Inflammatory macrophage (primary cell): ENCODE results near the gene IRF8.
A peak's percentile ranks its signal among the peaks of the same experiment; 100 is the strongest.

Source experiments
- DNase-seq, 2 donors: peaks; one replicate each; pipeline ENCODE4 v3.0.0-alpha.2; 2020 to 2022

IRF8 gene

GRCh38 chr16:85913688-85914422 lies 14.9 kb downstream of the IRF8 start:
- peak; percentile 86 to 97 for DNase-seq

- no peak for DNase-seq
These were observed 15.4 kb downstream of the IRF8 start for GRCh38 chr16:85914423-85914794.

DNA sequence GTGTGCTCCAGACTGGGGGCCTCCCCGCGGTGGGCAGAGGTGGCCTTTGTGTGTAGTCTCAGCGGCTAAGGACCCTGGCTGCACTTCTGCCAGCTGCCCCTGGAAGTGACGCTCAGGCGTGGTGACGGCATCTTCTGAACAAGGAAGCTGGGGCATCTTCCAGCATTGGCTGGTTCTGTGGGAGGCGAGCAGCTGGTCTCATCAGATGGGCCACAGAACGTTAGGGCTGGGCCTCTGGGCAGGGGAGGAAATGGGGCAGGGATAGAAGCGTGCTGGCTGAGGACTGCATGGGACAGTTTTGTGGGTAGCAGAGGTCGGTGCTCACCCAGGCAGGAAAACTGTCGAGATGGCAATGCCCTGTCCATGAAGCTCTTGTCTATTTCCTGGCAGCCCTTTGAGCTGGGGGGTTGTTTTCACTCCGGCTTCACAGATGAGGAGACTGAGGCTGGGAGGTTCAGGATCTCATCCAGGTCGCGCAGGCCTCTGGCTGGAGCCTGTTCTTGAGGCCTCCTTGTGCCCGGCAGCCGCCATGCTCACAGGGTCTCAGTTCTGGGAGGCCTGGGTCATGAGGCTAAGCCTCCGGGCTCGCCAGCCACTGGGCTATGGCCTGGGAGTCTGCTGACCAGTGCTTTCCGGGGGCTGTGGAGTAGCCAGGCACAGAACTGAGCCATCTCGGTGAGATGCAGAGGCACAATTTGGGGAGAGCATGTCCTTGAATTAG lies 16.3 kb downstream of the IRF8 start:
- peak; percentile 70 to 90 for DNase-seq

- peak; percentile 93 to 94 for DNase-seq
These were observed 17.4 kb downstream of the IRF8 start for GRCh38 chr16:85916141-85916890.

DNA sequence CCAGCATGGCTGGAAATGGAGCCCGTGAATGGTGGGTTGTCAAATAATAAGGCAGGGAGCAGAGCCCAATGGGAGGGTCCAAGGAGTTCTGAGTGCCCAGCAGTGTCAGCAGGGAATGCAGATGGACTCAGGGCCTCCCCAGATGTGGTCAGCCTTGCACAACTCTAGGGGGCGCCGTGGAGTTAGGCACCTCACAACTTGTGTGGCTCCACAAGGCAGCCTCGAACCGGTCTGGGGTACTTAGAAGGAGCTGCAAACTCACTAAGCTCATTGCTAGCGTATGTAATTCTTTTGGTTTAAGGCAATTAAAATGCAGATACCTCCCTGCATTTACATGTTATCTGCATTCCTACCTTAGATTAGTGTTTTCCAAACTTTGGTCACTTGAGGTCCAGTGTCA lies 18.1 kb downstream of the IRF8 start:
- no peak for DNase-seq

DNA sequence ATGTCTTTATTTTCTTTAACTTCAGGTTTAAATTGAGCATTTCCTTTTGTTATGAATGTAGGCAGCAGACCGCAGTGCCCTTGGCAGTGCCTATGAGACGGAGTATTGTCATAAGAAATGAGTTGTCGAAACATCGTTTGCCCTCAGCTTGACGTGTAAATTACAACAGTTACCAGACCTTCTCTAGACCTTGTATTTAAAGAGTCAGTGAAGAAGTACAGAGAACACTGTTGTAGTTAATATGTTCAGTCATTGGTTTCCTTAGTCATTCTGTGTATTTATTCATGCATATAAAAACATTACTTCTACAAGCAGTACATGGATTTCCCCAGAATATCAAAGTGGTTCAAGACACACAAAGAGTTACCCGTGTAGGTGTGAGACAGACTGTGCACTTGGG lies 19.0 kb downstream of the IRF8 start:
- no peak for DNase-seq

DNA sequence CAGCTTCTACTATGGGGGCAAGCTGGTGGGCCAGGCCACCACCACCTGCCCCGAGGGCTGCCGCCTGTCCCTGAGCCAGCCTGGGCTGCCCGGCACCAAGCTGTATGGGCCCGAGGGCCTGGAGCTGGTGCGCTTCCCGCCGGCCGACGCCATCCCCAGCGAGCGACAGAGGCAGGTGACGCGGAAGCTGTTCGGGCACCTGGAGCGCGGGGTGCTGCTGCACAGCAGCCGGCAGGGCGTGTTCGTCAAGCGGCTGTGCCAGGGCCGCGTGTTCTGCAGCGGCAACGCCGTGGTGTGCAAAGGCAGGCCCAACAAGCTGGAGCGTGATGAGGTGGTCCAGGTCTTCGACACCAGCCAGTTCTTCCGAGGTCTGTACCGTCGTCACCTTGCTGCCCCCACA lies 19.5 kb downstream of the IRF8 start:
- DNase-seq, result no peak

DNA sequence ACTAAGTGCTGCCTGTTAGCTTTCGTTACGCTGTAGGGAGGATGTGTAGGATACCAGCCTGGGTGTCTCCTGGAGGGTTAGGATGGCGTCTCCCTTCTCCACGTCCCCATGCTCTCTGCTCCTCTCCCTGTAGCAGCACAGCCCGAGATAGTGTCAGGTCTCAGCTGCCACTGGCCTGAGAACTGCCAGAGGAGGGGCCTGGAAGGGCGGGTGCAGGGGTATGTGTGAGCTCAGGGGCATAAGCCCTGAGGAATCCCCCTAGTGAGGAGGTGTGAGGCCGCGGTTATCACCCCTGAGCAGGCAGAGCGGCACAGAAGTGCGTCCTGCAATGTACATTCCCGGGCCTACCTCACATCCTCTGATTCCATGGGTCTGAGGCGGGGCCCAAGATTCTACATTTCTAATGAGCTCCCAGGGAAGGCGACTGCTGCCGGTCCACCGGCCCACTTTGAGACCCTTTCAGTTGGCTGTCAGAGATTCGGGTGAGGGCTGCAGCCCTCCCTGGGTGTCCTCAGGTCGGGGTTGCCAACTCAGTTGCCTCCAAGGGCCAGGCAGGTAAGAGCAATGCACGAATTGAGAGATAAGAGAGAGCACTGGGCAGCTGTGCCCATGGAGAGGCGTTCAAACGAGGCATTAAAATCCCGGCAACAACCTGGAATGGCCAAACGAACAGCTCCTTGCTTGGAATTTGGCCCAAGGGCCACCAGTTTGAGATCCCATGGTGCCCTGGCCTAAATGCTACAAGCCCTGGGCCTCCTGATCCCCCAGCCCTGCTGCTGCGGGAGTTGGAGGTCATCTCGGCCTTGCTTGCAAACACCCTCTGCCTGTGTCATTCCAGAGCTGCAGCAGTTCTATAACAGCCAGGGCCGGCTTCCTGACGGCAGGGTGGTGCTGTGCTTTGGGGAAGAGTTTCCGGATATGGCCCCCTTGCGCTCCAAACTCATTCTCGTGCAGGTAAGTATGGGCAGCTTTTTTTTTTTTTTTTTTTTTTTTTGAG lies 20.6 kb downstream of the IRF8 start:
- DNase-seq, result no peak

GRCh38 chr16:85921026-85921425 lies 22.1 kb downstream of the IRF8 start:
- DNase-seq, result no peak

- DNase-seq, result peak; percentile 20 to 70
These were observed 24.4 kb downstream of the IRF8 start for GRCh38 chr16:85923153-85924021.

GRCh38 chr16:85924675-85925074 lies 25.7 kb downstream of the IRF8 start:
- DNase-seq, result peak; percentile 38 to 42

GRCh38 chr16:85926370-85926769 lies 27.4 kb downstream of the IRF8 start:
- no peak for DNase-seq

GRCh38 chr16:85927371-85927770 lies 28.4 kb downstream of the IRF8 start:
- no peak for DNase-seq

- no peak for DNase-seq
These were observed 29.0 kb downstream of the IRF8 start for GRCh38 chr16:85927959-85928358.

DNA sequence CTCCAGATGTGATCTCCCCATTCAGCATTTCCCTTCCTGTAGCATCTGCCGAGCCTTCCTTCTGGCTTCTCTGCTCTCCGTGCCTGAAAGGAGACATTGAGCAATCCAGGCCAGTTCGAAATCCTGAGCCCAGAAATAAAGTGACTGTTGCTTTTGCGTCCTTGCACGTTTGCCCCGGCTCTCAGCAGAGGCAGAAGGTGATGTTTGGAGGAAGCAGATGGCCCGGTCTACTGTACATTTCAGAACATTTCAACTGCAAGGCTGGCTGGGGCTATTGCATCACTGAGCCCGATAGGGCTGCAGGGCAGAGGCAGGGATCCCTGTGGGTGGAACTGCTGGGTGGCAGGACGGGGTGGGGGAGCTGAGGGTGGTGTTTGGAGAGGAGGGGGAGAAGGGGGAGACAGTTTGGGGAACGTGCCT lies 29.4 kb downstream of the IRF8 start:
- DNase-seq, result peak; percentile 69 to 70

- DNase-seq, result no peak
These were observed 30.3 kb downstream of the IRF8 start for GRCh38 chr16:85929259-85929721.

DNA sequence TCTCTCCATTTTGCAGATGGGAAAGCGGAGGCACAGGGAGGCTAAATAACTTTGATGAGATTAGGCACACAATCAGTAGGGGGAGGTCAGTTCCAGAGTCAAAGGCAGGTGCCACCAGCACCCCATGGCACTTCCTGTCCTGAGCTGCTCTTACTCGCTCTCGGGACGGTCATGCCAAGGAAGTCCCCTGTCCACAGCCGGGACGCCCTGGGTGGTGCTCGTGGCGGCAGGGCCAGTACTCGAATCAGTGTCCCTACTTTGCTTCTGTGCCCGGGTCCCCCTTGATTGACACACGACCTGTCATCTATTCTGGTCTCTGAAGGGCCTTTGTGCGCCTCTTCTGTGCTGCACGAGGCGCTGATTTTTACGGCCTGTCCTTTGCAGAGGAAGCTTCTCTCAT lies 31.3 kb downstream of the IRF8 start:
- no peak for DNase-seq

DNA sequence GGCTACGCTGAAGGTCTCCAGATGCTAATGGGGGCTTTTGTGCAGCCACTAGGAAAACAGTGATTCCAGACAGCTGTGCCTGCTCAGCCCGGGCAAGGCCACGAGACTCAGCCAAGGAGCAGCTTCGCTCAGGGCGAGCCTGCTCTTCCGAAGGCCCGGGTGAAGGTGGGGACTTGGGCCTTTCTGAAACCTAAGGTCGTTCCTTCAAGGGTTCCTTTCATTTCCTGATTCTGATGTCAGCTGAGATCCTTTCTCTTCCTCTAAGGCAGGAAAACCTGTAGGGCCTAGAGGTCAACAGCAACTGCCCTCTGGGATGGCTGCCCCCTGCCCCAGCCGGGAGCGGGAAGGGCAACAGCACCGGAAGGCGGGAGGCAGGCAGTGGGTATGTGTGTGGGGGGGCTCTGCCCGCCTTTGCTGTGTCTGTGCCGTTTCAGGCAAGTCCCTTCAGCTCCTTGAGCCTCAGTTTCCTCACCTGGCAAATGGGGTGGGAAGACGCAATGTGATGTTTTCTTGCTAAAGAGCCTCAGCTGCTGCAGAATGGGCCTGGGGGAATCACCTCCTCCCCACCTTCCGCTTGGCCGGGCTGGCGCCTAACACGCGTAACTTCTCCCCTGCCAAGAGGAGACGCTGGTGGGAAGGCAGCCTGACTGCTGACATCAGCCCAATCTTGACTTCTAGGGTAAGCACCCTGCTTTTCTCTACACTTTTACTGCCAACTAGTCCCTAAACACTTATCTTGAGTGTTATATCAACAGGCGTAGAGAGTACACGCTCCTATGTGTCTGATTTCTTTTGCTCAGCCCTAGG lies 32.8 kb downstream of the IRF8 start:
- DNase-seq, result no peak

- DNase-seq, result no peak
These were observed 35.2 kb downstream of the IRF8 start for GRCh38 chr16:85934210-85934609.

DNA sequence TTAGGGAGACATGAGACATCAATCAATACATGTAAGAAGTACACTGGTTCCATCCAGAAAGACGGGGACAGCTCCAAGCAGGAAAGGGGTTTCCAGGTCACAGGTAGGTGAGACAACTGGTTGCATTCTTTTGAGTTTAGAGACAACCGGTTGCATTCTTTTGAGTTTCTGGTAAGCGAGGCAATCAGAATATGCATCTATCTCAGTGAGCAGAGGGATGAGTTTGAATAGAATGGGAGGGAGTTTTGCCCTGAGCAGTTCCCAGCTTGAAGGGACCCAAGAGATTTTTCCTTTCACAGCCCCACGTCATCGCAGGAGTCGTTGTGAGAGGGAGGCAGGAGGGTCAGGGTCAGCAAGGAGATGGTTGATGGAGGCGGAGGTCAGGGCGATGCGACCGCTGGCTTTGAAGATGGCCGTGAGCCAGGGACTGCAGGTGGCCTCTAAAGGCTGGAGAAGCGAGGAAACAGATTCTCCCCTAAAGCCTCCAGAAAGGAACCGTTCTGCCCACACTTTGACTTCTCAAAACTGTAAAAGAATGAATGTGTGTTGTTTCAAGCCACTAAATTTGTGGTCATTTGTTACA lies 36.5 kb downstream of the IRF8 start:
- DNase-seq, result no peak
